WTC11 (cell line): ENCODE data around the gene KCNT1.

Experiments used
- CTCF ChIP-seq: fragments of 200-600 bp; IDR thresholded peaks from 2 replicates; pipeline ENCODE4 v1.8.0; 2022; ENCODE audit warnings: antibody characterized with exemption
- E2F5 ChIP-seq: sonication (generic); formaldehyde crosslinking; IDR thresholded peaks from 2 replicates; pipeline ENCODE4 v1.8.1; 2022; ENCODE audit warnings: mild to moderate bottlenecking, moderate library complexity, missing genetic modification reagents
- ERG ChIP-seq: fragments of 250-450 bp; sonication (Bioruptor Pico); IDR thresholded peaks from 2 replicates; pipeline ENCODE4 v1.8.0; 2021; ENCODE audit warnings: mild to moderate bottlenecking
- MYBL2 ChIP-seq: sonication (generic); formaldehyde crosslinking; IDR thresholded peaks from 2 replicates; pipeline ENCODE4 v1.8.1; 2023; ENCODE audit warnings: mild to moderate bottlenecking, moderate library complexity, missing genetic modification reagents
- OVOL2 ChIP-seq: fragments of 250-450 bp; sonication (Bioruptor Pico); IDR thresholded peaks from 2 replicates; pipeline ENCODE4 v1.9.0; 2021; ENCODE audit warnings: mild to moderate bottlenecking, borderline replicate concordance
- RORB ChIP-seq: fragments of 250-450 bp; sonication (Bioruptor Pico); IDR thresholded peaks from 2 replicates; pipeline ENCODE4 v1.9.0; 2021; ENCODE audit warnings: mild to moderate bottlenecking
- SOX15 ChIP-seq: fragments of 250-450 bp; sonication (Bioruptor Pico); IDR thresholded peaks from 2 replicates; pipeline ENCODE4 v1.9.0; 2021; ENCODE audit warnings: mild to moderate bottlenecking
- TEAD4 ChIP-seq: sonication (generic); formaldehyde crosslinking; IDR thresholded peaks from 2 replicates; pipeline ENCODE4 v1.8.0; 2022; ENCODE audit warnings: mild to moderate bottlenecking, missing genetic modification reagents
- TF ChIP-seq, protein P1 (sequence below): sonication (generic); formaldehyde crosslinking; IDR thresholded peaks from 2 replicates; pipeline ENCODE4 v1.8.0; 2022; ENCODE audit warnings: mild to moderate bottlenecking, missing genetic modification reagents
- TF ChIP-seq, protein P2 (sequence below): fragments of 250-450 bp; sonication (Bioruptor Pico); IDR thresholded peaks from 2 replicates; pipeline ENCODE4 v1.9.0; 2021; ENCODE audit warnings: mild to moderate bottlenecking

DNA sequence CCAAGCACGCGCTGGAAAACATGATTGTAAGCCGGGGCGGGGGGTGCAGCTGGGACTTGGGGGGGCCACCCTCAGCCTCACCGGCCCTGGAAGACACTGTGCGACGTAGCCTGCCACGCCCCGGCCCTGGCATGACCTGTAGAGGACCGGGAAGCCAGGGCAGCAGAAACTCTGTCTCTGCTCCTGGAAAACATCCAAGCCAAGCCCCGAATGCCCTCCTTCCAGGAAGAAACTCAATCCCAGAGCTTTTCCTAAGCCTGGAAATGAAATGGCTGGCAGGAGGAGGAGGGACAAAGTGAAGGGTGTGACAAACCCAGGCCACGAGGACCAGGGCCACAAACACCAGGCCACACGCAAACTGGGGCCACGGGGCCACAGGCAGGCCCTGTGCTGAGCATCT lies 55.4 kb downstream of the KCNT1 start:
- TF ChIP-seq SOX15 (CRISPR knock-in tag) (no peak), CTCF (no peak), RORB (no peak), E2F5 (CRISPR knock-in tag) (no peak), OVOL2 (no peak), TEAD4 (CRISPR knock-in tag) (no peak), ERG (no peak), MYBL2 (CRISPR knock-in tag) (no peak)
- TF ChIP-seq, protein P1, sequence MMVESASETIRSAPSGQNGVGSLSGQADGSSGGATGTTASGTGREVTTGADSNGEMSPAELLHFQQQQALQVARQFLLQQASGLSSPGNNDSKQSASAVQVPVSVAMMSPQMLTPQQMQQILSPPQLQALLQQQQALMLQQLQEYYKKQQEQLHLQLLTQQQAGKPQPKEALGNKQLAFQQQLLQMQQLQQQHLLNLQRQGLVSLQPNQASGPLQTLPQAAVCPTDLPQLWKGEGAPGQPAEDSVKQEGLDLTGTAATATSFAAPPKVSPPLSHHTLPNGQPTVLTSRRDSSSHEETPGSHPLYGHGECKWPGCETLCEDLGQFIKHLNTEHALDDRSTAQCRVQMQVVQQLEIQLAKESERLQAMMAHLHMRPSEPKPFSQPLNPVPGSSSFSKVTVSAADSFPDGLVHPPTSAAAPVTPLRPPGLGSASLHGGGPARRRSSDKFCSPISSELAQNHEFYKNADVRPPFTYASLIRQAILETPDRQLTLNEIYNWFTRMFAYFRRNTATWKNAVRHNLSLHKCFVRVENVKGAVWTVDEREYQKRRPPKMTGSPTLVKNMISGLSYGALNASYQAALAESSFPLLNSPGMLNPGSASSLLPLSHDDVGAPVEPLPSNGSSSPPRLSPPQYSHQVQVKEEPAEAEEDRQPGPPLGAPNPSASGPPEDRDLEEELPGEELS = no peak
- TF ChIP-seq, protein P2, sequence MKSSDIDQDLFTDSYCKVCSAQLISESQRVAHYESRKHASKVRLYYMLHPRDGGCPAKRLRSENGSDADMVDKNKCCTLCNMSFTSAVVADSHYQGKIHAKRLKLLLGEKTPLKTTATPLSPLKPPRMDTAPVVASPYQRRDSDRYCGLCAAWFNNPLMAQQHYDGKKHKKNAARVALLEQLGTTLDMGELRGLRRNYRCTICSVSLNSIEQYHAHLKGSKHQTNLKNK = no peak
